Mucosa of stomach (tissue), 1 donor: ENCODE data around the gene DTWD1.

Experiments
- H3K27me3 ChIP-seq: one replicate; pipeline ENCODE4 v1.7.0; 2013; ENCODE audit warnings: mild to moderate bottlenecking, low read length; ENCODE audit not compliant: control insufficient read depth, insufficient read depth
- H3K36me3 ChIP-seq: one replicate; pipeline ENCODE4 v1.7.0; 2013; ENCODE audit warnings: low read length; ENCODE audit not compliant: control insufficient read depth, insufficient read depth
- H3K4me1 ChIP-seq: one replicate; pipeline ENCODE4 v1.7.0; 2013; ENCODE audit warnings: mild to moderate bottlenecking, low read length; ENCODE audit not compliant: control insufficient read depth, insufficient read depth
- H3K4me3 ChIP-seq: one replicate; pipeline ENCODE4 v1.7.0; 2013; ENCODE audit warnings: low read length
- H3K9ac ChIP-seq: one replicate; pipeline ENCODE4 v1.7.0; 2013; ENCODE audit warnings: mild to moderate bottlenecking, low read length, moderate library complexity
- H3K9me3 ChIP-seq: one replicate; pipeline ENCODE4 v1.7.0; 2013; ENCODE audit warnings: mild to moderate bottlenecking, low read length, moderate library complexity; ENCODE audit not compliant: control insufficient read depth
- donor health status: Pancreatic carcinoma.

The DTWD1 gene

GRCh38 chr15:49621887-49622286 is 1.0 kb downstream of the DTWD1 start:
- H3K36me3 ChIP-seq: no peaks in the 10 kb centered on the region
- H3K9ac ChIP-seq: peak overlapping the region; percentile 90
- H3K4me1 ChIP-seq: peaks cover 4% of the 10 kb centered on the region
- H3K4me3 ChIP-seq: peak overlapping the region; percentile 77
- no peaks in the 10 kb centered on the region for H3K27me3 ChIP-seq
- no peaks in the 10 kb centered on the region for H3K9me3 ChIP-seq

- H3K9ac ChIP-seq: no peak overlapping the region
- H3K27me3 ChIP-seq: no peaks in the 10 kb centered on the region
- peaks cover 4% of the 10 kb centered on the region for H3K4me1 ChIP-seq
- no peaks in the 10 kb centered on the region for H3K9me3 ChIP-seq
- no peak overlapping the region for H3K4me3 ChIP-seq
- no peaks in the 10 kb centered on the region for H3K36me3 ChIP-seq
Measured at GRCh38 chr15:49622561-49622960, 1.7 kb downstream of the DTWD1 start.

- Histone ChIP-seq H3K9me3 (no peaks in the 10 kb centered on the region), H3K4me3 (no peak overlapping the region), H3K27me3 (no peaks in the 10 kb centered on the region), H3K9ac (no peak overlapping the region), H3K36me3 (no peaks in the 10 kb centered on the region), H3K4me1 (peaks cover 4% of the 10 kb centered on the region)
Measured at GRCh38 chr15:49624056-49624455, 3.2 kb downstream of the DTWD1 start.

- no peak overlapping the region for H3K4me3 ChIP-seq
- no peaks in the 10 kb centered on the region for H3K27me3 ChIP-seq
- H3K9ac ChIP-seq: no peak overlapping the region
- H3K36me3 ChIP-seq: no peaks in the 10 kb centered on the region
- H3K4me1 ChIP-seq: peaks cover 4% of the 10 kb centered on the region
- H3K9me3 ChIP-seq: no peaks in the 10 kb centered on the region
Measured at GRCh38 chr15:49625460-49626036, 4.7 kb downstream of the DTWD1 start.

- H3K4me1 ChIP-seq: no peaks in the 10 kb centered on the region
- no peak overlapping the region for H3K4me3 ChIP-seq
- no peaks in the 10 kb centered on the region for H3K9me3 ChIP-seq
- no peaks in the 10 kb centered on the region for H3K27me3 ChIP-seq
- no peak overlapping the region for H3K9ac ChIP-seq
- no peaks in the 10 kb centered on the region for H3K36me3 ChIP-seq
Measured at GRCh38 chr15:49627407-49627877, 6.6 kb downstream of the DTWD1 start.

- Histone ChIP-seq H3K27me3 (no peaks in the 10 kb centered on the region), H3K9ac (no peak overlapping the region), H3K36me3 (no peaks in the 10 kb centered on the region), H3K9me3 (no peaks in the 10 kb centered on the region), H3K4me1 (no peaks in the 10 kb centered on the region), H3K4me3 (no peak overlapping the region)
Measured at GRCh38 chr15:49628379-49628778, 7.5 kb downstream of the DTWD1 start.

GRCh38 chr15:49637857-49638256 is 17.0 kb downstream of the DTWD1 start:
- Histone ChIP-seq H3K9me3 (no peaks in the 10 kb centered on the region), H3K36me3 (no peaks in the 10 kb centered on the region), H3K27me3 (no peaks in the 10 kb centered on the region), H3K4me1 (no peaks in the 10 kb centered on the region), H3K9ac (no peak overlapping the region), H3K4me3 (no peak overlapping the region)

GRCh38 chr15:49644364-49644794 is 23.5 kb downstream of the DTWD1 start:
- H3K4me1 ChIP-seq: no peaks in the 10 kb centered on the region
- H3K9ac ChIP-seq: no peak overlapping the region
- no peaks in the 10 kb centered on the region for H3K9me3 ChIP-seq
- no peaks in the 10 kb centered on the region for H3K27me3 ChIP-seq
- H3K36me3 ChIP-seq: no peaks in the 10 kb centered on the region
- no peak overlapping the region for H3K4me3 ChIP-seq

GRCh38 chr15:49645277-49645676 is 24.4 kb downstream of the DTWD1 start:
- H3K36me3 ChIP-seq: no peaks in the 10 kb centered on the region
- no peaks in the 10 kb centered on the region for H3K27me3 ChIP-seq
- H3K9me3 ChIP-seq: no peaks in the 10 kb centered on the region
- H3K4me1 ChIP-seq: no peaks in the 10 kb centered on the region
- no peak overlapping the region for H3K9ac ChIP-seq
- H3K4me3 ChIP-seq: no peak overlapping the region

- no peaks in the 10 kb centered on the region for H3K4me1 ChIP-seq
- H3K4me3 ChIP-seq: no peak overlapping the region
- H3K9ac ChIP-seq: no peak overlapping the region
- no peaks in the 10 kb centered on the region for H3K36me3 ChIP-seq
- no peaks in the 10 kb centered on the region for H3K27me3 ChIP-seq
- no peaks in the 10 kb centered on the region for H3K9me3 ChIP-seq
Measured at GRCh38 chr15:49645941-49646340, 25.1 kb downstream of the DTWD1 start.

- Histone ChIP-seq H3K9ac (no peak overlapping the region), H3K4me1 (no peaks in the 10 kb centered on the region), H3K4me3 (no peak overlapping the region), H3K36me3 (no peaks in the 10 kb centered on the region), H3K9me3 (no peaks in the 10 kb centered on the region), H3K27me3 (no peaks in the 10 kb centered on the region)
Measured at GRCh38 chr15:49646891-49647290, 26.0 kb downstream of the DTWD1 start.

GRCh38 chr15:49649987-49650386 is 29.1 kb downstream of the DTWD1 start:
- Histone ChIP-seq H3K4me3 (no peak overlapping the region), H3K36me3 (no peaks in the 10 kb centered on the region), H3K4me1 (no peaks in the 10 kb centered on the region), H3K9ac (no peak overlapping the region), H3K9me3 (no peaks in the 10 kb centered on the region), H3K27me3 (no peaks in the 10 kb centered on the region)

- Histone ChIP-seq H3K4me3 (no peak overlapping the region), H3K9ac (no peak overlapping the region), H3K9me3 (no peaks in the 10 kb centered on the region), H3K36me3 (no peaks in the 10 kb centered on the region), H3K4me1 (no peaks in the 10 kb centered on the region), H3K27me3 (no peaks in the 10 kb centered on the region)
Measured at GRCh38 chr15:49650676-49651075, 29.8 kb downstream of the DTWD1 start.
